HG03378 (cell line): ENCODE data around the gene ARG1.

Source experiments
- ATAC-seq: cut with Tn5 transposase; IDR thresholded peaks from one replicate; pipeline ENCODE4 v1.9.1; 2021; ENCODE audit warnings: mild to moderate bottlenecking, moderate library complexity; ENCODE audit not compliant: unreplicated experiment

The ARG1 gene

DNA sequence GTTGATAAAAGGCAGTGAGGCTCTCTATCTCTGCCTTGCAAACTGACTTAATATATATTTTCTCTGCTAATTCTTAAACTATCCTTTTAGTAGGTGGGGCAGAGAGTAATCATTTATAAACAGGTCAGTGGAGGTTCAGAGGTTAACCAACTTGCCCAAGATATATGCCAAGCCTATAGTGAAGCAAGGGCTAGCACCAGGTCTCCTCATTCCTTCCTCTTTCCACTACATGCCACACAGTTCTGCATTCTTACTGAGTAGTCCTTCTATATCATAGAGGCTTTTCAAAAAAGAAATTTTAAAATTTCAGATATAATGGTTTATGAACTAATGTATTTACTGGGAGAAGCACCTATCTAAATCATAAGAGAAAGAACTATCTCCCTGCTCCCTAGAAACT lies 8.5 kb downstream of the ARG1 start:
- ATAC-seq = no peak

DNA sequence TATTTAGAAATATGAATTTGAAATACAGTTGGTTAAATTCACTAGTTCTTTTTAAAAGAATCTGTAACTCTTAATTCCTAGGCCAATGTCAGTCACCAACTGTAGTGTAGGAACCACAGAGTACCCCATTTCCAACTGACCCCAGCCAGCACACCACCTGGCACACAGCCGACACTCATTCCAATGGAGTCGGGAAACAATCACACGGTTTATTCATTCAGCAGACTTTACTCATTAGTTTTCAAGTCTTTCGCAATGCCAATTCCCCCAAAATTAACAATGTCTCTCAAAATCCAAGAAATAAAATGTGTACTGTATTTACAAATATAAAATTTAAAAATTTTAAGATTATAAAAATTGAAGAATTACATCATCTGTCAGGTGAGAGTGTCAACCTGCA lies 13.5 kb downstream of the ARG1 start:
- ATAC-seq = no peak

DNA sequence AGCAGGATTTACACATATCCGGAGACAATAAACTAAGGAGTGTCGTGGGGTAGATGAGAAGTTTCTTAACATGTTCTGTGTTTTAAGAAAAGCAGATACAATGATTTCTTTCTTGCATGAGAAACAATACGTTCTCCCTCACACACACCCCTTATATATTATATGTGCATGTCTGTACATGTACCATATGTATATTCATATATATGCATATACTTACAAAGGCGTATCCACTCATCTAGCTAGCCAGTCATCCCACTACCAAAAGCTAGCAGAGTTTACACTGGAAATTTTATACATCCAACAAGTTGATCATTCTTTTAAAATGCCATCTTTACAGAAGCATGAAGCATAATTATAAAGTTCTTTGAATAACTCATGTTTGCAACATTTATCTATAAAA lies 14.9 kb downstream of the ARG1 start:
- no peak for ATAC-seq

DNA sequence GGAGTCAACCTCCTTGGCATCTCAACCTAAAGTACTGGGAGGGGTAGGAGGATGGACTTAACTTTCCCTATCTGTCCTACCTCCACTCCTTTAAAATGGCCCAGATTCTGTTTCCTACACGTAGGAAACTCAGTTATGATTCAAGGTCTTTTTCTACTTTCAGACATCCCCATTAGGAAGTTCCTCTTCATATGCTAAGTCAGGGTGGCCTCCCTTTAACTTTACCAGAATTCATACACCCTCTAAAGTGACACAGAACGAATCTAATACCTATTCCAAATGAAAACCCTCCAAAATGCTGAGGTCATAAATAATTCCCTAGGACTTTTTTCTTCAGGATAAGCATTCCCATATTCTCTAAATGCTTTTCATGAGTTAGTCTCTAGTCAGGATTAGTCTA lies 15.6 kb downstream of the ARG1 start:
- no peak for ATAC-seq

DNA sequence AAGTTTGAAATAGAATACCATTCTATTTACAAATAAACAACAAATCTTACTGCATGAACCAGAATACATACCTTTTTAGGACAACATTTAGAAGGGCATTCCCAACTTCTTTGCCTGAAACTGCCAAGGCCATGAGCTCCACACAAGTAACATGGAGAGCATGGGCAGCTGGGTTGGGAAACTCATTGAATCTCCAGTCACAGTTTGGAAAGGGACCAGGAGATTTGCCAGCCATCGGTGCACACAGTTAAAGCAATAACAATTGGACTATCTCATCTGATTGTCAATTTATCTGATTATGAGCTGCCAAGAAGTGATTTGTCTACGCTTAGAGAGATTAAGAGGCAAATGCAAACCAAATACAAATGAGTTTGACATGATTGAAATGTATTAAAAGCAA lies 19.9 kb downstream of the ARG1 start:
- no peak for ATAC-seq

DNA sequence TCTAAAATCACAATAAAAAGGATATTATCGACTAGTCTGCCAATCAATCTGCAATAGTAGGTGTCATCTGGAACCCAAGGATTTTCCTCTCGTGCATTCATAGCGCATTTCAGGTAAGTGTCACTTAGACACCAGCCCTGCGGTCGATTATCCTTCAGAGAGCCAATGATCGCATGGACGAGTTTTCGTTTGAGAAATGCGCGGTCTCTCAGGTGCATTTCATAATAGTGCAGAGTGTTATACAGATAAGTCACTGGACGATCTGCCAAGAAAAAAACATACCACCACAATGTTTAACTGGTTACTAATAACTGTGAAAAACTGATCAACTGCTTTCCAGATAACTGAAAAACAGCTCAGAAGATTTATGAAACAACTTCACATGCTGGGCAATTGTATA lies 21.0 kb downstream of the ARG1 start:
- no peak for ATAC-seq

DNA sequence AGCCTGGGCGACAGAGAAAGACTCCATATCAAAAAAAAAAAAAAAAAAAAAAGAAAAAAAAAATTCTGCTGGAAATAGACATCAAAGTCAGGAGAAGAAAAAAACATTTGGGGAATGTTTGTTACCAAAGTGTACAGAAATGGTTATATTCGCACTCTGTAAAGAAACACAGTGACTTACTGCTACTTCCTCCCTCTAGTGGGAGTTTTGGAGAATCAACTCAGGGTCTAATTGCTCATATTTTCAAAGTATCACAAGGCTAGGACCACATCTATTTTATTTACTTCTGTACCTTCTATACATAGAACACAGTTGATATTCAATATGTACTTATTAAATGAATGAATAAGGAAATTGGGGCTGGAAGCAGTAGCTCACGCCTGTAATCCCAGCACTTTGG lies 24.4 kb downstream of the ARG1 start:
- ATAC-seq = no peak

DNA sequence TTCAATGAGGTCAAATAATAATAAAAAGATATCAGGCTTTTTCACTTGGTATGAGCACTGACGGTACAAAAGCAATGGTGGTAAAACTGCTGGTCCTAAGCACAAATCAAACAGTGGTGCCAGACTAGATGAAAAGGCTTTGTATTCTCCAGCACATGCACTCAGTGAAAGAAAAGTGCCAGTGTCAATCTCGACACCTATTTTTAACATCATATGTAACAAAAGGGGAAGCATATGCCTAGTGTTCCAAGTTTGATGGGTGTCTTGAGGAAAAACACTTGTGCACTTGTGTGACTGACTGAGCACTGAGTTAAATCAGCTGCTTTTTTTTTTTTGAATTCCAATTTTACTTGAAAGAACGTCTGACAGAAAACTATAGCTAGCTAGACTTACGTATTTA lies 27.7 kb downstream of the ARG1 start:
- ATAC-seq = no peak

DNA sequence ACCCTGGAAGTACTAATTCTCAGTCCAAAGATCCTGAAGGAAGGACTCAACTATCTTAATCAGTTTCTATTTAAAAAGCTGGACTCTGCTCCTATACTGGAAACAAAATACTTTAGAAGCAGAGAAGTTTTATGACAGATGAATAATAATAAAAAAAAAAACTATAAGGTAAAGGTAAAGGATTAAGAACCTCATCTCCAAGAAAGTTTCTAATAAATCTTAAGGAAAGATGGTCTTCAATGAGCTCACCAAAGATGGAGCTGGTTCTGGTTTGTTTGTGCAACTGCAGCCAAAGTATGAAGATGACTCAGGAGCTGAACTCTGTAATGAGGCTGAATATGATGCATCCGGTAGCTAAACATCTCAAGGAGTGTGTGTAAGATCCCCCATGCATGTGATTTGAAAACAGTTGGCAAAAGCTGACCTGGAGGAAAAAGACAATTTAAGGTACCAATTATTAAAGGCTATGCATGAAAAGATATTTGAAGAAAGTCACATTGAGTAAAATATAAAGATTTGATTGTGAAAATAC lies 29.8 kb downstream of the ARG1 start:
- ATAC-seq = no peak

DNA sequence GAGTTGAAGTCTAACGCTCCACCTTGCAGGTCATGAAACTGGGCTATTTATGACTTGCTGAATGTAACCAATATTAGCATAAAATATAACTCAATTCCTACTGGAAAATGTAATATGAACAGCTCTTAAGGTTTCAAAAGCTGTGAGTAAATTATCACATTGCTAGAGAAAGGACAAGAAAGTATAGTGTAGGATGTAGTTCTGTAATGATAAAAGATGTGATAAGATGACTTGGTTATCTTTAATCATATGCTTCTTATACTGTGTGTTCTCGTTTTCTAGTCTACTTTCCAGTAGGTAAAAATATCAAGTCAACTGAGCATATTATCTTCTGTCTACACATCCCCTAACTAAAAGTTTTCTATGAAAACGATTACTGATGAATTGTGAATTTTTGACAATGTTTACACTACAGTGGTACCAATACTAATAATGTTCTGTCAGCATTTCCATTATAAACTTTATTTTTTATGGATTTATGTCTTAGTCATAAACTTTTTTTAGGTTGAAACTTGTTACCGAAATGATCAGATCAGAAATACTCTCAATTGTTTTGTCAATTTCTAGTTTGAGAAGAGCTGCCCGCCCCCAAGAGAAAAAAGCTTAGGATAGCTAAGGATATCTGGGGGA lies 40.4 kb downstream of the ARG1 start:
- ATAC-seq = no peak

DNA sequence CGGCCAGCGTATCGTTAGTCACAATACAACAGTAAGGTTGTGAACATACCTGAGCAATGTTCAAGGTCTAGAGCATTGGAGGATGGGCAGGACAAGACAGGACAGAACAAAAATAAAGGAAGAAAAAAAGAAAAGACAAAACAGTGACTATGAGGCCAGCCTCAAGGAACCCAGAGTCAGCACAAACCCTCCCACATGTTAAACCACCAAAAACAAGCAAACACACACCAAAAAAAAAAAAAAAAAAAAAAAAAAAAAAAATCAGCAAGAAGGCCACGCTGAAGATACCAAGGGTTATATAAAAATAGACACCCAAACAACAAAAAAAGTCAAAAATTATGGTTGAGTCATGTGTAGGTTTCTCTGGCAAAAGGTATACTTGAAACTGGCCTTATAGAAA lies 42.2 kb downstream of the ARG1 start:
- no peak for ATAC-seq

DNA sequence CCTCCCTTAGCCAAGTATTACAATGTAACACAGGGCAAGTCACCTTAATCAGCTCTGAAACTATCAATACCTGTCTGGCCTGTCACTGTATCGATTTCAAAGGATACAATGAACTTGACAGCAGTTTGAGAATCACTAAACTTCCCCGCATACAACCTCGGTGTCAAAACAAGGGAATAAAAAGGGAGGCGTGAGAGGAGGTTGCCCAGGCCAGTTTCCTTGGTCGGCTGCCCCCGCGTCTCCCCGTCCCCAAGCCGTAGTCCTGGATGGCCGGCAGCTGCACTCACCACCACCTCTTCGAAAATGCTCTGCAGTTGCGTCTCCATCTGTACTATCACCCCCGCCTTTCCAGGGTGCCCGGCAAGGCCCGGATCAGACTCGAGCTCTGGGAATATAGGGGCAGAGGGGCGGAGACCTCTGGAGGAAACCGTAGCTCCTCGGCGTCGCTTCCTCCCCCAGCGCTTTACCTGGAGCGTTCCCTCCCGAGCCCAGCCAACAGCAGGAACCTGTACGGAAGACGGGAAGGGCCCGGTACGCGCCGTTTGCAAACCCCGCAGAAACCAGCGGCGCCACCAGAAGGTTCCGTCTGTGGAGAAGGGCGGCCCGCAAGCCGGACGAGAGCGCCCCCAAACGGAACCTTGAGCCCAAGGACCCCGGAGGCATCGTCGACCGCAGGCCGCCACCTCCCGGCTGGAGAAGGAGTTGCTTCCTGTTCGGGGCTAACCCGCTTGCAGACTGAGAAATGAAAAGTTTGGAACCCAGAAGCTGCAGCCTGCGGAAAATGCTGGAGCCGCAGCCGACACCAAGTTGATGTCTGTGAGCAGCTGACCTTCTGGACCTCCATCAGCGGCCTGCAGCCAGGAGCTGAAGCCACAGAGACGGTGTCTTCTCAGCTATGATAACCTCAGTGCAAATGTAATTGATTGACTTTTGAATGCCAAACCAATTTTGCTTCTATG lies 55.0 kb downstream of the ARG1 start, which contains the start of gene MED23:
Gene MED23 (minus strand): TSS at position 519 of the 959 bp plus-strand sequence. CDS start 193 bp downstream, at position 326.
- ATAC-seq = peak; percentile 93

DNA sequence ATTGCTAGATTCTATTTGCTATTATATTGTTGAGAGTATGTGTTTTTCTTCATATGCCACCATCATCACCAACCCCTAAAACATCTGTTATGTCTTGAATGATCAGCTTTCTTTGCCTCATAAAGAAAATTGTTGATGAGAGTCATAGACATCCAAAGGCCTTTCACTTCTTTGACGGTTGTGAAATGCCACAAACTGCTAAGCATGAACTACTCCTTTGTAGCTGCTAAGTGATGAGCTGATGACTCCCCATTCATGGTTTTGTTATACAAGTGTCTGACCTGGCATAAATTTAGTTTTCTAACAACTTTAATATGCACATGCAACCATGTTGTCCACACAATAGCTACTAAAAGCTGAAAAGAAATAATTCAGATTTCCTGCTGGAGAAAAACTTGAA lies 55.7 kb downstream of the ARG1 start:
- no peak for ATAC-seq

DNA sequence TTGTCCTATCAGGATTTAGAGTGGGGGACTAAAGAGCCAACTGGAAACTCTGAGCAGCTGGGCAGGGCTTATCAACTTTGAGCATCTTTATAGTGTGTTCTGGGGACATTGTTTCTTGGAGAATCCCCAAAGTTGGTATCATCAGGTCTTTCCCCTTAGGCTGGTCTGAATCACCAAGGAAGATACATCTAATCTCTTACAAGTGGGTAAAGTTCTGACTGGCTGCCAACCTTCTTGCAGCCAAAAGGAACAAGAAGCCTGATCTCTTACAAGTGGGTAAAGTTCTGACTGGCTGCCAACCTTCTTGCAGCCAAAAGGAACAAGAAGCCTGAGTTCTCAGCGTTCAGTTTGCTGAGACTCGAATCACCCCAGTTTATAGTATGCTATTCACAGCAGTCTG lies 56.6 kb downstream of the ARG1 start:
- ATAC-seq = no peak

DNA sequence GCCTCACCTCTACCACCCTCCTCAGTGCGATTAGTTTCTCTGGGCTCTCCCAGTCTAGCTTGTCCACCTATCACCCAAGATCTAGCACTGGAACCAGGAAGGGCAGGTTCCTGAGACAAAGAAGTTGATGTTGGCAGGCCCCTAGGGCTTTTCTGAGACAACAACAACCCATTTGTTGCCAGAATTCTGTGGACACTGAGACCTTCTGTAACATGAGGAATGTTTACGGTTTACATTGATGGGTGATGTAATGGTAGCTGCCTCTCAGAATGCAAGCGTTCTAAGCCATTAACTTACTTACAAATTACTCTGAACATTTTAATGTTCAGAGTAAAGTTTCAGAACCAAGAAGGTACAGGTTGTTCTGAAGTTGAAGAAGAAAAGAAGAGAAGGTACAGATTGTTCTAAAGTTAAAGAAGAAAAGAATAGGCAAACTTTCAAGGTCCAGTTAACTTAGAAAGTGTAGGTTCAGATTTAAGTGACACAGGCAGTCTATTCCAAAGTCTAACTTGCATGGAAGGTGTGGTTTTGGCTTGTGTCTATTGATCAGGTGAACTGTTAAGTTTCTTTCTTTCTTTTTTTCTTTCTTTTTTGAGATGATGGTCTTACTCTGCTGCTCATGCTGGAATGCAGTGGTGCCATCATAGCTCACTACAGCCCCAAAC lies 58.7 kb downstream of the ARG1 start:
- ATAC-seq = no peak
